Suprapubic skin (tissue), 4 donors: ENCODE data around the gene CHI3L1. TPM values are rescaled to one million over a fixed set of nuclear protein-coding genes. Genes with fewer than 3 reads are reported as not detected.

Source experiments
- DNase-seq, 2 donors: peaks; one replicate each; pipeline ENCODE4 v3.0.0-alpha.2; 2019; ENCODE audit warnings: low spot score in 2 of 2
- H3K27ac ChIP-seq: fragments of 200-600 bp; sonication (generic); one replicate; pipeline ENCODE4 v1.5.1; 2019
- H3K27me3 ChIP-seq: fragments of 200-600 bp; sonication (generic); one replicate; pipeline ENCODE4 v1.5.1; 2019
- H3K36me3 ChIP-seq: fragments of 200-600 bp; sonication (generic); one replicate; pipeline ENCODE4 v1.5.1; 2019
- H3K4me1 ChIP-seq: fragments of 200-600 bp; sonication (generic); one replicate; pipeline ENCODE4 v1.5.1; 2019
- H3K4me3 ChIP-seq: fragments of 200-600 bp; sonication (generic); one replicate; pipeline ENCODE4 v1.5.1; 2019; ENCODE audit warnings: mild to moderate bottlenecking
- H3K9me3 ChIP-seq: fragments of 200-600 bp; sonication (generic); one replicate; pipeline ENCODE4 v1.5.1; 2019
- CTCF ChIP-seq, 2 donors: fragments of 200-600 bp in 1 of 2; fragments of 450-650 bp in 1 of 2; sonication (generic) in 1 of 2; IDR thresholded peaks; one replicate each; pipeline ENCODE4 v1.5.1; 2016 to 2019; ENCODE audit warnings: antibody characterized with exemption in 2 of 2, mild to moderate bottlenecking in 1 of 2, moderate library complexity in 1 of 2
- EP300 ChIP-seq: sonication (generic); formaldehyde crosslinking; IDR thresholded peaks from one replicate; pipeline ENCODE4 v1.6.1; 2017; ENCODE audit warnings: antibody characterized with exemption
- POLR2A ChIP-seq, 2 donors: fragments of 450-650 bp; IDR thresholded peaks; one replicate each; pipeline ENCODE4 v1.6.1; 2017; ENCODE audit warnings: antibody characterized with exemption in 2 of 2, mild to moderate bottlenecking in 2 of 2, moderate library complexity in 2 of 2
- POLR2AphosphoS5 ChIP-seq, 3 donors: sonication (generic); formaldehyde crosslinking; IDR thresholded peaks; one replicate each; pipeline ENCODE4 v1.6.1; 2017; ENCODE audit warnings: antibody characterized with exemption in 3 of 3
- WGBS: methylation state at CpG from one replicate; pipeline ENCODE4 v1.1.5; 2018; 5-methylcytosine and 5-hydroxymethylcytosine counted together
- total RNA-seq, 4 donors: library from RNA; depleted of rRNA; stranded (reverse); fragments of >200 nt; gene quantifications; one replicate each; pipeline ENCODE4 v1.1.0, GENCODE V29; 2016

CHI3L1 gene
- total RNA-seq, 4 donors from 2014 or later, result 100 to 257 (median 128) TPM

- DNase-seq, result peak in 1 of 2 donors; percentile 33
- no peaks in the 10 kb centered on the region for H3K36me3 ChIP-seq
- no peak for TF ChIP-seq EP300
- no peak for TF ChIP-seq CTCF (IDR thresholded peaks at IDR 0.05)
- no peak for TF ChIP-seq POLR2AphosphoS5 (IDR thresholded peaks at IDR 0.05)
- no peak for TF ChIP-seq POLR2A (IDR thresholded peaks at IDR 0.05)
- H3K9me3 ChIP-seq, result no peaks in the 10 kb centered on the region
- H3K4me1 ChIP-seq, result peaks cover 32% of the 10 kb centered on the region
- H3K27ac ChIP-seq, result peak overlapping the region; percentile 73
- no peak overlapping the region for H3K4me3 ChIP-seq
- WGBS, result 64% methylated on average over 5 of the region's 5 CpGs
- H3K27me3 ChIP-seq, result no peaks in the 10 kb centered on the region
Measured at GRCh38 chr1:203186091-203186445, 436 bp downstream of the CHI3L1 start.

- Histone ChIP-seq H3K36me3 (no peaks in the 10 kb centered on the region), H3K27ac (peak overlapping the region; percentile 73), H3K27me3 (no peaks in the 10 kb centered on the region), H3K9me3 (no peaks in the 10 kb centered on the region), H3K4me1 (peaks cover 32% of the 10 kb centered on the region), H3K4me3 (no peak overlapping the region)
- TF ChIP-seq POLR2AphosphoS5 (IDR thresholded peaks at IDR 0.05), result no peak
- no peak for TF ChIP-seq POLR2A (IDR thresholded peaks at IDR 0.05)
- TF ChIP-seq EP300, result no peak
- no peak for TF ChIP-seq CTCF (IDR thresholded peaks at IDR 0.05)
- peak in 1 of 2 donors; percentile 17 for DNase-seq
- WGBS, result 83% methylated on average over 4 of the region's 4 CpGs
Measured at GRCh38 chr1:203185585-203185984, 919 bp downstream of the CHI3L1 start.

GRCh38 chr1:203185061-203185461 lies 1.4 kb downstream of the CHI3L1 start:
- Histone ChIP-seq H3K9me3 (no peaks in the 10 kb centered on the region), H3K36me3 (no peaks in the 10 kb centered on the region), H3K4me1 (peaks cover 32% of the 10 kb centered on the region), H3K27me3 (no peaks in the 10 kb centered on the region), H3K27ac (peak overlapping the region; percentile 73), H3K4me3 (no peak overlapping the region)
- peak in 1 of 2 donors; percentile 44 for DNase-seq
- 78% methylated on average over 10 of the region's 10 CpGs for WGBS
- TF ChIP-seq POLR2A (IDR thresholded peaks at IDR 0.05) (no peak), EP300 (no peak), POLR2AphosphoS5 (IDR thresholded peaks at IDR 0.05) (no peak), CTCF (IDR thresholded peaks at IDR 0.05) (no peak)

GRCh38 chr1:203184467-203184866 lies 2.0 kb downstream of the CHI3L1 start:
- 75% methylated on average over 4 of the region's 4 CpGs for WGBS
- Histone ChIP-seq H3K27ac (no peak overlapping the region), H3K4me3 (no peak overlapping the region), H3K9me3 (no peaks in the 10 kb centered on the region), H3K27me3 (no peaks in the 10 kb centered on the region), H3K36me3 (no peaks in the 10 kb centered on the region), H3K4me1 (peaks cover 32% of the 10 kb centered on the region)
- TF ChIP-seq EP300, result no peak
- no peak for TF ChIP-seq POLR2A (IDR thresholded peaks at IDR 0.05)
- TF ChIP-seq CTCF (IDR thresholded peaks at IDR 0.05), result no peak
- TF ChIP-seq POLR2AphosphoS5 (IDR thresholded peaks at IDR 0.05), result no peak
- DNase-seq, result peak in 1 of 2 donors; percentile 27

- Histone ChIP-seq H3K4me1 (peaks cover 32% of the 10 kb centered on the region), H3K27ac (no peak overlapping the region), H3K9me3 (no peaks in the 10 kb centered on the region), H3K27me3 (no peaks in the 10 kb centered on the region), H3K36me3 (no peaks in the 10 kb centered on the region), H3K4me3 (no peak overlapping the region)
- TF ChIP-seq POLR2A (IDR thresholded peaks at IDR 0.05) (no peak), EP300 (no peak), CTCF (IDR thresholded peaks at IDR 0.05) (no peak), POLR2AphosphoS5 (IDR thresholded peaks at IDR 0.05) (no peak)
- DNase-seq, result peak in 1 of 2 donors; percentile 15
- 100% methylated on average over 1 of the region's 2 CpGs for WGBS
Measured at GRCh38 chr1:203183828-203184227, 2.7 kb downstream of the CHI3L1 start.
